Astrocyte of the cerebellum (primary cell): Measurements from ENCODE around the gene IRGC.

Experiments
- DNase-seq: peaks from one replicate; pipeline ENCODE4 v3.0.0-alpha.2; 2011; ENCODE audit warnings: low read depth
- H3K4me3 ChIP-seq: 2 replicates; pipeline ENCODE4 v1.5.1; 2011; ENCODE audit warnings: mild to moderate bottlenecking, low read depth, low read length, moderate library complexity
- in situ Hi-C: cut with HindIII; loops from 2 replicates; pipeline ENCODE4 v1.10.0; 2017; ENCODE audit warnings: low sequenced_read_pairs
- TF ChIP-seq, protein P1 (sequence below): IDR thresholded peaks from 2 replicates; pipeline ENCODE4 v1.5.1; 2012; ENCODE audit warnings: low read length, low read depth, moderate library complexity, mild to moderate bottlenecking; ENCODE audit errors: missing control alignments

IRGC gene, protein sequence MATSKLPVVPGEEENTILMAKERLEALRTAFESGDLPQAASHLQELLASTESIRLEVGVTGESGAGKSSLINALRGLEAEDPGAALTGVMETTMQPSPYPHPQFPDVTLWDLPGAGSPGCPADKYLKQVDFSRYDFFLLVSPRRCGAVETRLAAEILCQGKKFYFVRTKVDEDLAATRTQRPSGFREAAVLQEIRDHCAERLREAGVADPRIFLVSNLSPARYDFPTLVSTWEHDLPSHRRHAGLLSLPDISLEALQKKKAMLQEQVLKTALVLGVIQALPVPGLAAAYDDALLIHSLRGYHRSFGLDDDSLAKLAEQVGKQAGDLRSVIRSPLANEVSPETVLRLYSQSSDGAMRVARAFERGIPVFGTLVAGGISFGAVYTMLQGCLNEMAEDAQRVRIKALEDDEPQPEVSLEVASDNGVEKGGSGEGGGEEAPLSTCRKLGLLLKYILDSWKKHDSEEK

GRCh38 chr19:43715776-43716175, at the start of gene IRGC:
Gene IRGC, plus strand, starts transcription at chr19:43716076. Its CDS starts 2,483 bp downstream, at chr19:43718559.
- H3K4me3 ChIP-seq, result no peak within 1 kb of the TSS
- in situ Hi-C loops, result no loop called here
- TF ChIP-seq, protein P1, sequence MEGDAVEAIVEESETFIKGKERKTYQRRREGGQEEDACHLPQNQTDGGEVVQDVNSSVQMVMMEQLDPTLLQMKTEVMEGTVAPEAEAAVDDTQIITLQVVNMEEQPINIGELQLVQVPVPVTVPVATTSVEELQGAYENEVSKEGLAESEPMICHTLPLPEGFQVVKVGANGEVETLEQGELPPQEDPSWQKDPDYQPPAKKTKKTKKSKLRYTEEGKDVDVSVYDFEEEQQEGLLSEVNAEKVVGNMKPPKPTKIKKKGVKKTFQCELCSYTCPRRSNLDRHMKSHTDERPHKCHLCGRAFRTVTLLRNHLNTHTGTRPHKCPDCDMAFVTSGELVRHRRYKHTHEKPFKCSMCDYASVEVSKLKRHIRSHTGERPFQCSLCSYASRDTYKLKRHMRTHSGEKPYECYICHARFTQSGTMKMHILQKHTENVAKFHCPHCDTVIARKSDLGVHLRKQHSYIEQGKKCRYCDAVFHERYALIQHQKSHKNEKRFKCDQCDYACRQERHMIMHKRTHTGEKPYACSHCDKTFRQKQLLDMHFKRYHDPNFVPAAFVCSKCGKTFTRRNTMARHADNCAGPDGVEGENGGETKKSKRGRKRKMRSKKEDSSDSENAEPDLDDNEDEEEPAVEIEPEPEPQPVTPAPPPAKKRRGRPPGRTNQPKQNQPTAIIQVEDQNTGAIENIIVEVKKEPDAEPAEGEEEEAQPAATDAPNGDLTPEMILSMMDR, result no peak
- no peak for DNase-seq

- DNase-seq, result no peak
- H3K4me3 ChIP-seq, result peak overlapping the region; percentile 80
- TF ChIP-seq, protein P1, result no peak
- in situ Hi-C loops, result loop anchor here (5.0 to 10.0 kb wide), 2 partner anchors 58 to 75 kb away; no protein-coding TSS in a partner anchor
Measured at GRCh38 chr19:43667126-43667875, 48.6 kb upstream of the IRGC start.

DNA sequence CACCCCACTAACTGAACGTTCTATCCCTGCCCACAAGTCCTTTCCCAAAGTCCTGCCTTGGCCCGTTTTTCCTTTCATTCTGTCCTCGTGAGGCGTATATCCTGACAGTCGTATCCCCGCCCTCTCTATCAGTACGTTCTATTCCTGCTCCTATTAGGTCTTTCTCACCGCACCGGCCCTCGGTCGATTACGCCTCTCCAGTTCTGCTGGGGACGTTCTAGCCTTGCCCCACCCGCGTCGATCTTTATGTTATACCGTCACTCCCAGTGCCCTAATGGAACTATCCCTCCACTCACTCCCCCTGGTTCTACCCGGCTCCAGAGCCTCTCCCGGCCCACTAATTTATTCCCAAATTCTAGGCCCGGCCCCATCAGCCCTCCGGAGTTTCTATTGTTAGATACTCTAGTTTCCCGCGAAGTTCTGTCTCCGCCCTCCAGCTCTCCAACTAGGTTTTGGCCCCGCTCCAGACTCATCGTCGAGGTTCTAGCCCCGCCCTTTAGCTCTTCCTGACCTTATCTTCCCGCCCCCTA, 47.9 kb upstream of the IRGC start:
- H3K4me3 ChIP-seq, result peak overlapping the region; percentile 80

GRCh38 chr19:43668406-43669109, 47.3 kb upstream of the IRGC start:
- TF ChIP-seq, protein P1, result no peak
- in situ Hi-C loops, result loop anchor here (5.0 to 10.0 kb wide), 2 partner anchors 56 to 74 kb away; no protein-coding TSS in a partner anchor
- H3K4me3 ChIP-seq, result peak overlapping the region; percentile 80
- peak; percentile 99 for DNase-seq

More for the DNA sequence above, 47.9 kb upstream of the IRGC start:
- TF ChIP-seq, protein P1, result no peak
- in situ Hi-C loops, result loop anchor here (5.0 to 10.0 kb wide), 2 partner anchors 57 to 74 kb away; no protein-coding TSS in a partner anchor
- no peak for DNase-seq

DNA sequence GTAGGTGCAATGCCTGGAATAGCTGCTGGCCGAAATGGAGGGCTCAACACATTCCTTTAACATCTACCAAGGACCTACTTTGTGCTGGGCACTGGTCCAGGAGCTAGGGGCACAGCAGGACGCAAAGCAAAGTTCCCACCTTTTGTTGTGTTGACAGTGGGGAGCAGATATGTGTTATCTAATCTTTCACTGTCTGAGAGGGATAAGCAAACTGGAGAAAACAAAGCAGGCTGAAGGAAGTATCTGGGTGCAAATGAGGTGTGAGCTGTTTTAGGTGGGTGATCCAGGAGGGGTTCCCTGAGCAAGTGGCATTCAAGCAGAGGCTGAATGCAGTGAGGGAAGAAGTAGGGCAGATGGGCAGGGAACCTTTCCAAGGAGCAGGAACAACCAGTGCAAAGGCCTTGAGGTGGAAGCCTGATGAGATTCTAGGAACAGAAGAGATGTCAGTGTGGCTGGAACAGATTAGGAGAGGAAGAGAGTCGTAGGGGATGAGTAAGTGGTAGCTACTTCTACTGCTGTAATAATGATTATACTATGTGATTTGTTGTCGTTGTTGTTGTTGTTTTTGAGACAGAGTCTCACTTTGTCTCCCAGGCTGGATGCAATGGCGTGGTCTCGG, 43.7 kb upstream of the IRGC start:
- no peak overlapping the region for H3K4me3 ChIP-seq
- in situ Hi-C loops, result no loop called here
- DNase-seq, result no peak
- TF ChIP-seq, protein P1, result no peak
